ENCODE data around the gene VEGFB. TPM values are rescaled to one million over a fixed set of nuclear protein-coding genes. Genes with fewer than 3 reads are reported as not detected.

Gene VEGFB
- polyA plus RNA-seq, 1 experiment, result 13.2 TPM

DNA sequence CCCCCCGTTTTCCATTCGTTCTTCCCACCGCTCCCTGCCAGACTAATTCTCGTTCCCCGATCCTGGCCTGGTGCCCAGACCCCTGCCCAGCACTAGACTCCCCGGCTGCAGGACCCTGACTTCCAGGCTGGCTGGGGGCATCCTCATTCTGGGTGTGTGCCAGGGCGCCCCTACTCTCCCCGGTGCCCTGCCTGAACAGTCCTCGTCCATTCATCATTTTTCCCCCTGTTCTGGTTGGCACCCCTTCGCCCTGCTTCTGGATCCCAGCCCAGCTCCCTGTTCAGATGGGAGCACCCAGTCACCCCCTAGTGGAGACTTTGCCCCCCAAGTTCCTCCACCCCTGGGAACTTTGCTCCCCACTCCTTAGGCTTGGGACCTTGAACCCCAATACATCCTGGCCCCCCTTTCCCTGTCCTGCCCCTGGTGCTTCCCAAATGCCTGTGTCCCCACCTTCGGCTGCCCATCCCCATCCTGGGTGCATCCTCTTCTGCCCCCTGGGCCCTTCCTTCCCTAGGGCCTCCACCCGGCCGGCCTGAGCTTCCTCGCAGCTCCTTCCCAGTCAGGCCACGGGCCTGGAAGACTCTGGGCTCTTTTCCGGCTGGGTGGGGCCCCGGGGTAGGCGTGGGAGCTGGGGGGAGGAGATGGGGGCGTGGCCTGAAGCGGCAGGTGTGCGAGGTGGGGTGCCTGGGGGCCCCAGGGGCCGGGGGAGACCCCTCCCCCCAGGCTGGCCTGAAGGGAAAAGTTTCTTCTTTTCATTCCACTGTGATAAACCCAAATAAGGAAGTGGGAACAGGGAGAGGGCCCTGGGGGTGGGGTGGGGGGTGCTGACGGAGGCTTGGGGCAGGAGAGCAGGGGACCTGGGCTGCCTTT lies 17.9 kb downstream of the VEGFB start:
- Histone ChIP-seq H3K27me3 (ENCODE audit: control insufficient read depth, insufficient read depth, low read length) (no peaks in the 10 kb centered on the region), H3K36me3 (ENCODE audit: control insufficient read depth, insufficient read depth, low read length) (peaks cover 16% of the 10 kb centered on the region), H3K4me3 (ENCODE audit: low read depth, low read length) (peak overlapping the region; percentile 79)
- ChIA-PET CTCF (interaction anchor here (0.6 to 8.2 kb wide), 20 partner anchors 9 to 109 kb away, joined by 3 to 92 read pairs (median 6); partner anchors contain the start of genes CATSPERZ, DNAJC4, ESRRA and FERMT3), POLR2A (interaction anchor here (0.5 to 0.7 kb wide), 3 partner anchors 79 to 1592 kb away, joined by 3 to 14 read pairs (median 6); no protein-coding TSS in a partner anchor)
- DNase-seq (ENCODE audit: low read depth), result no peak
- TF ChIP-seq, protein P1, sequence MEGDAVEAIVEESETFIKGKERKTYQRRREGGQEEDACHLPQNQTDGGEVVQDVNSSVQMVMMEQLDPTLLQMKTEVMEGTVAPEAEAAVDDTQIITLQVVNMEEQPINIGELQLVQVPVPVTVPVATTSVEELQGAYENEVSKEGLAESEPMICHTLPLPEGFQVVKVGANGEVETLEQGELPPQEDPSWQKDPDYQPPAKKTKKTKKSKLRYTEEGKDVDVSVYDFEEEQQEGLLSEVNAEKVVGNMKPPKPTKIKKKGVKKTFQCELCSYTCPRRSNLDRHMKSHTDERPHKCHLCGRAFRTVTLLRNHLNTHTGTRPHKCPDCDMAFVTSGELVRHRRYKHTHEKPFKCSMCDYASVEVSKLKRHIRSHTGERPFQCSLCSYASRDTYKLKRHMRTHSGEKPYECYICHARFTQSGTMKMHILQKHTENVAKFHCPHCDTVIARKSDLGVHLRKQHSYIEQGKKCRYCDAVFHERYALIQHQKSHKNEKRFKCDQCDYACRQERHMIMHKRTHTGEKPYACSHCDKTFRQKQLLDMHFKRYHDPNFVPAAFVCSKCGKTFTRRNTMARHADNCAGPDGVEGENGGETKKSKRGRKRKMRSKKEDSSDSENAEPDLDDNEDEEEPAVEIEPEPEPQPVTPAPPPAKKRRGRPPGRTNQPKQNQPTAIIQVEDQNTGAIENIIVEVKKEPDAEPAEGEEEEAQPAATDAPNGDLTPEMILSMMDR (IDR thresholded peaks at IDR 0.05; ENCODE audit: insufficient read depth, low read depth, low read length), result peak; percentile 56

GRCh38 chr11:64253043-64253442 lies 18.7 kb downstream of the VEGFB start:
- peaks cover 18% of the 10 kb centered on the region for H3K36me3 ChIP-seq (ENCODE audit: control insufficient read depth, insufficient read depth, low read length)
- no peaks in the 10 kb centered on the region for H3K27me3 ChIP-seq (ENCODE audit: control insufficient read depth, insufficient read depth, low read length)
- TF ChIP-seq, protein P1 (IDR thresholded peaks at IDR 0.05; ENCODE audit: insufficient read depth, low read depth, low read length), result no peak
- peak overlapping the region; percentile 79 for H3K4me3 ChIP-seq (ENCODE audit: low read depth, low read length)
- ChIA-PET CTCF (interaction anchor here (1.2 to 3.6 kb wide), 5 partner anchors 10 to 47 kb away, joined by 3 to 56 read pairs (median 18); partner anchors contain the start of gene FERMT3), POLR2A (no interaction called here)
- no peak for DNase-seq (ENCODE audit: low read depth)

GRCh38 chr11:64253481-64253880 lies 19.1 kb downstream of the VEGFB start:
- POLR2A ChIA-PET, result no interaction called here
- Histone ChIP-seq H3K4me3 (ENCODE audit: low read depth, low read length) (no peak overlapping the region), H3K36me3 (ENCODE audit: control insufficient read depth, insufficient read depth, low read length) (peaks cover 19% of the 10 kb centered on the region), H3K27me3 (ENCODE audit: control insufficient read depth, insufficient read depth, low read length) (no peaks in the 10 kb centered on the region)
- TF ChIP-seq, protein P1 (IDR thresholded peaks at IDR 0.05; ENCODE audit: insufficient read depth, low read depth, low read length), result no peak
- no peak for DNase-seq (ENCODE audit: low read depth)
- CTCF ChIA-PET, result interaction anchor here (1.2 to 1.9 kb wide), 2 partner anchors 10 to 39 kb away, joined by 3 to 6 read pairs; no protein-coding TSS in a partner anchor

DNA sequence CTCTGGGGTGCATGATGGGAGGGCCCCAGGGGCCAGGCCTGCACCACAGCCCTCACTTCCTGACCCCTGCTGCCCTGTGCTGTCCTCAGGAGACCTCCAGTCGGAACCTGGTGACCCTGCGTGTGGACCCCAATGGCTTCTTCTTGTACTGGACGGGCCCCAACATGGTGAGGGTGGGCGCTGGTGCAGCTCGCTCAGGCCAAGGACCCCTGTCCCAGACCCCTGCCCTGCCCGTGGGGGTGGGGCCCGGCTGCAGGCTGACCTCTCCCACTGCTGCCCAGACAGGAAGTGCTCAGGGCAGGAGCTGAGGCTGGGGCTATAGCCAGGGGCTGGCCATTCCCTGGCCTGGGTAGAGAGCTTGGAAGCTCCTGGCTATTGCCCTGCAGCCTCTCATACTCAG lies 19.9 kb downstream of the VEGFB start:
- POLR2A ChIA-PET, result no interaction called here
- Histone ChIP-seq H3K36me3 (ENCODE audit: control insufficient read depth, insufficient read depth, low read length) (peaks cover 21% of the 10 kb centered on the region), H3K27me3 (ENCODE audit: control insufficient read depth, insufficient read depth, low read length) (no peaks in the 10 kb centered on the region), H3K4me3 (ENCODE audit: low read depth, low read length) (no peak overlapping the region)
- TF ChIP-seq, protein P1 (IDR thresholded peaks at IDR 0.05; ENCODE audit: insufficient read depth, low read depth, low read length), result no peak
- CTCF ChIA-PET, result interaction anchor here (0.7 to 2.2 kb wide), 5 partner anchors 9 to 50 kb away, joined by 3 to 11 read pairs (median 5); partner anchors contain the start of gene ESRRA
- no peak for DNase-seq (ENCODE audit: low read depth)

Data from BJ (cell line).